ENCODE results near the gene HDC.

DNA sequence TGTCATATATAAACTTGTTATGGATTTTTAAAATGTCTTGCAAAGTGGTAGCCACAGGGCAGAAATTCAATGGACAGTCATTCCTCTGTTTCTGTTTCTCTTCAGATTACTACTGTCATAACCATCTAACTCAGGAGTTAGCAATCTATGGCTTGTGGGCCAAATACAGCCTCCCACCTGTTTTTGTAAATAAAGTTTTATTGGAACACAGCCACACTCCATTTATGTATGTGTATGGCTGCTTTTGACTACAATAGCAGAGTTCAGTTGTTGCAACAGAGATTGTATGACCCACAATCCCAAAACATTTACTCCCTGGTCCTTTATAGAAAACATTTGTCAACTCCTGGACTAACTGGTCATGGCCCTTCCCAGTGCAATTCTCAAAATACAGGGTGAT is 63.5 kb downstream of the HDC start:
- no peak for TF ChIP-seq POLR2A (IDR thresholded peaks at IDR 0.05; ENCODE audit: low read length)
- no peak for TF ChIP-seq GATA1 (IDR thresholded peaks at IDR 0.05; ENCODE audit: low read depth, low read length)

Data from erythroblast (primary cell).